Ecto neural progenitor cell (in vitro differentiated cells): ENCODE data around the gene NTN4.
"Not testable (repeated sequence)": the region's sequence is repeated elsewhere in the genome, so short reads cannot be mapped to it uniquely, and the experiment has no call there.

Source experiments
- DNase-seq: peaks from one replicate; pipeline ENCODE4 v3.0.0-alpha.2; 2018; ENCODE audit warnings: low spot score

Gene NTN4

GRCh38 chr12:95622879-95623278 is 167.7 kb downstream of the NTN4 start:
- DNase-seq = no peak

DNA sequence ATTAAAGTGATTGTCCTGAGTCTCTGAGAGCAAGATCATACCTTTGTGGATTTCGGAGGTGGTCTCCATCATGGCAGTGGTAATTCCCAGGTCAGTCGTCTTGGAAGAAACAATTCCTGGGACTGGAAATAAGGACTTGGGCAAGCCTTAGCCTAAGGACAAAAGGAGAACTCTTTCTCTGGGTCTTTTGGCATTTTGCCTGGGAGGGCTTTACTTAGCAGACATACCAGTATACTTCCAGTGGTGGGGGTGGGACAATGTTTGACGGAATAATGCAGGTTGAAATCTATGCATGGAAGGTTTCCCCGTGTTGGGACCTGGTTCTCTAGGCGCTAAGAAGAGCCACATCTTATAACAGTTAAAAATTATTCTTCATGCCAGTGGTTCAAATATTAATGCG is 168.8 kb downstream of the NTN4 start:
- DNase-seq = no peak

DNA sequence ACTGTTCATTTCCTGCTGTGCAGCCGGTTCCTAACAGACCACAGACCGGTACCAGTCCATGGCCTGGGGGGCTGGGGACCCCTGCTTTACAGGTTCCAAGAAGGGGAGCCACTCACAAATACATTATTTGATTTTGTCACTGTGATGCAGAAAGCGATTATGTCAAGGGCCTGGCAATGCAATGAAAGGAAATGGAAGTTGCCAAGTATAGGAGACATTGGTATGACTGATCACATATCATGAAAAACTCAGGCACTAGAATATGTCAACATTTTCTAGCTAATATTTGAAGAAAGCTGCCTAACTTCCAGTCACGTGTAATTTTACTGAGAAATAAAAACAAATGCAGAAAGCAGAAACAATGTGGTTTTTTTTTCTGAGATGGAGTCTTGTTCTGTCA is 170.4 kb downstream of the NTN4 start:
- no peak for DNase-seq

DNA sequence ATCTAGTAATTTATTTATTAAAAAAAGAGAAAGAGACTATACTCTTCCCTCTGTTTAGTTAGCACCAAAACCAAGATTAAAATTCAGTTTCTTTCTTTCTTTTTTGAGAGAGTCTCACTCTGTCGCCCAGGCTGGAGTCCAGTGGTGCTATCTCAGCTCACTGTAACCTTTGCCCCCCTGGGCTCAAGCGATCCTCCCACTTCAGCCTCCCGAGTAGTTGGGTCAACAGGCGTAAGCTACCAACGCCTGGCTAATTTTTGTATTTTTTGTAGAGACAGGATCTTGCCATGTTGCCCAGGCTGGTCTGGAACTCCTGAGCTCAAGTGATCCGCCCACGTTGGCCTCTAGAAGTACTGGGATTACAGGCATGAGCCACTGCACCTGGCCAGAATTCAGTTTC is 174.1 kb downstream of the NTN4 start:
- not testable (repeated sequence) for DNase-seq

DNA sequence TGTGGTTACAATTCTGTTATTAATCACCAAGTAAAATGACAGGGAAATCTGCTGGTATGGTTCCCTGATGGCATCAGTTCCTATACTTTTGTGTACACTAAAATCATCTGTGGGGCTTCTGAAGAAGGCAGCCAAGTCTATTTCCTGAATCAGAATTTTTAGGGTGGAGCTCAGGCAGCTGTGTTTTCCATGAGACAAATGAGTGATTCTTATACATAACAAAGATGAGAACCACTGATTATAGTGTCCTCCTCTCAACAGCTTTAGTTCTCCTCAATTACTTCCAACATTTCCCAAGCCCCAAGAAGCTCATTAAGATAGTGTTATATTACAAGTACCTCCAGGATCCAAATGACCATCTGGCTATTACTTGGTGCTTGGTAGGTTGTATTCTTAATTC is 174.8 kb downstream of the NTN4 start:
- DNase-seq = no peak

DNA sequence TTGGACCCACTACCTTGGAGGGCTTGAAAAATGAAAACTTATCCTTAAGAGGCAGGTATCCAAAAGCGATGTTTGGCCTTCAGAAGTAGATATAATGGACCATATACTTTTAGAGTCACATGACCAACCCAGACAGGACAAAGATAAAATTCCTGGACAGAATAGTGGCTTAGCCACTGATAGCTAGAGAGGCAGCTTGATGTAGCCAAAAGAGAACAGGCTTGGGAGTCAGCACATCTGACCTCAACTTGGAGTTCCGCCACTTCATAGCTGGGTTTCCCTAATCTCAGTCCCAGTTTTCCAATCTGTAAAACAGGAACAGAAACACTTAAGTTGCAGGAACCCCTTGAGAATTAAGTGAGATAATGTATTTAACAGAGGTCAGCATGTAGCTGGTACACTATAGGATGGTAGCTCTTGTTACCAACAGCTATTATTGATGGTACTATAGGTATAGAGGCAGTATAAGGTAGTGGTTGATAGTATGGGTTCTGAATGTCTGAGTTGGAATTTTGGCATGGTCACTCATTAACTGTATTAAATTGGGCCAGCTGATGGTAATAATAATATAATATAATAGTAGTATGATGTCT is 176.1 kb downstream of the NTN4 start:
- no peak for DNase-seq

DNA sequence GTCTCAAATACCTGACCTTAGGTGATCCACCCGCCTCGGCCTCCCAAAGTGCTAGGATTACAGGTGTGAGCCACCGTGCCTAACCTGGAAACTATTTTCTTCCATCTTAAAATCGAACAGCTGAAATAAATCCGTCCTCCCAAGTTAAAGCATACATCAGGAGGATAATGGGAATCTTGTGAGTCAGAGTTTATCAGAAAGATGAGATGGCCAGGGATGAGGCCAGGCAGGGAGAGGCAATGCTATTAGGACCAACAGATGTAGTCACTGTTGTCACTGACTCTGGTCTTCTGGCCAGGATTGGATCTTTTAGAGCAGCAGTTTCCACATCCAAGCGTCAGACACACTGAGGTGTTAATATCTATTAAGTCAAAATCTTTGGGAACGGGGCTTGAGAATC is 177.5 kb downstream of the NTN4 start:
- no peak for DNase-seq

DNA sequence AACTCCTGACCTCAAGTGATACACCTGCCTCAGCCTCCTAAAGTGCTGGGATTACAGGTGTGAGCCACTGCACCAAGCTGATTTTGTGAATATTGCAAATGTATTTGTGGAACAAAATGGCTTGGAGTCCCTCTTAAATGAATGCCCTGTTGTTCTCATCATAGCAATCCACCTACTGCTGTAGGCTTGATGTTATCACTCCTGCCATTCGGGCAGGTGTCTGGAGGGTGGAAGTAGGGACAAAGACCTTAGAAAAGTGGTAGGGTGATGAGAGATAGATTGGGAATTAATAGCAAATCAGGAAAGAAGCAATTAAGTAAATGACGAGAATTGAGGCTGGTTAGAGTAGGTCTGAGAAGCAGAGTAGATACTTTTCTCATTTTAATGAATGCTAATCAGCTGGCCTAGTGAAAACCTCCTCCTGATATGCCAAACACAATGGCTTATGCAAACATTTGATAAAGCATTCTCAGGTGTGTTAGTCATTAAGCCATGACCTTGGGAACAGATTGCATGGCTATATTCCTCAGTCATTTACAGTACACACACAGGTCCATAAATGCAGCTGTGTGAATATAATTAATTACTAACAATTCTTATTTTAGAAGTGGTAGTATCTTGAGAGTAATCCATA is 178.8 kb downstream of the NTN4 start:
- no peak for DNase-seq

DNA sequence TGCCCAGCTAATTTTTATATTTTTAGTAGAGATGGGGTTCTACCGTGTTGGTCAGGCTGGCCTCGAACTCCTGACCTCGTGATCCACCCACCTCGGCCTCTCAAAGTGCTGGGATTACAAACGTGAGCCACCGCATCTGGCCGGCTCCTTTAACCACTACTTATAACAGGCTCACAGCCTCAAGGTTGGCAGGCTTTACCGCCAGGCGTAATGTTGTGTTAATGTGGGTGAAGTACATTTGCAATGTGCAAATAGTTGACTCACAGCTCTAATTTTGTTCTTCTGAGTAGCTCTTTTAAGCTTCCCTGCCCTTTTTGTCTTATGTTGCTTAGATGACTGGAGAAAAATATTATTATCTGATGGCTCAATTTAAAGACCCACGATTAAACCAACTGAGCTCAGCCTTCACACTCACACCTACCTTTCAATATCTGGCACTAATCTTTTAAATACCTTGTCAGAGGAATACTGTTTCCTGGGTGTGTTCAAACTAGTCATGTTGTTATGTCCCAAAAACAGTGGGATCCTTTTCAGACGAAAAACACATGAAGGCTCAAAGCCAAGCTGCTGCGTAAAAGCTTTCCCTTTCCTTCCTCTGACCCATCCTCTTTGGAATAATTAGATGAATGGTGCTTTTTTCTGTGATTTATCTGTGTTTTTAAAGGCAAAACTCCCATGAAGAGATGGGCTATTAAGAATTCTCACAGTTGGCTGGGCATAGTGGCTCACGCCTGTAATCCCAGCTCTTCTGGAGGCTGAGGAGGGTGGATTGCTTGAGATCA is 182.1 kb downstream of the NTN4 start:
- no peak for DNase-seq
